Measurements from ENCODE around the gene SHISAL2A.
A peak's percentile ranks its signal among the peaks of the same experiment; 100 is the strongest.
"Not testable (repeated sequence)": the region's sequence is repeated elsewhere in the genome, so short reads cannot be mapped to it uniquely, and the experiment has no call there.

Gene SHISAL2A

GRCh38 chr1:52692697-52693096 lies 59.7 kb downstream of the SHISAL2A start:
- no peak overlapping the region for H3K4me3 ChIP-seq (ENCODE audit: low read length)
- DNase-seq (ENCODE audit: low read depth): no peak
- no peak for TF ChIP-seq CTCF (IDR thresholded peaks at IDR 0.05; ENCODE audit: insufficient read depth, low read depth, low read length, missing control alignments)

DNA sequence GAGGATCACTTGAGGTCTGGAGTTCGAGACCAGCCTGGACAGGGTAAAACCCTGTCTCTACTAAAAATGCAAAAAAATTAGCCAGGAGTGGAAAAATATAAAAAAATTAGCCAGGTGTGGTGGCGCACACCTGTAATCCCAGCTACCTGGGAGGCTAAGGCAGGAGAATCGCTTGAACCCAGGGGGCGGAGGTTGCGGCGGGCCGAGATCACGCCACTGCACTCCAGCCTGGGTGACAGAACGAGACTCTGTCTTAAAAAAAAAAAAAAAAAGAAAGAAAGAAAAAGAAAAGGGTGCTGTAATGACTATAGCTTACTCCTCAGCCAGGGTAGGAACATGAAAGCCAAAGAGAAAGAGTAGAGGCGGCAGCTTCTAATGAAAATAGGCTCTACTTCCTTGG lies 60.4 kb downstream of the SHISAL2A start:
- H3K4me3 ChIP-seq (ENCODE audit: low read length); DNase-seq (ENCODE audit: low read depth): not testable (repeated sequence)

DNA sequence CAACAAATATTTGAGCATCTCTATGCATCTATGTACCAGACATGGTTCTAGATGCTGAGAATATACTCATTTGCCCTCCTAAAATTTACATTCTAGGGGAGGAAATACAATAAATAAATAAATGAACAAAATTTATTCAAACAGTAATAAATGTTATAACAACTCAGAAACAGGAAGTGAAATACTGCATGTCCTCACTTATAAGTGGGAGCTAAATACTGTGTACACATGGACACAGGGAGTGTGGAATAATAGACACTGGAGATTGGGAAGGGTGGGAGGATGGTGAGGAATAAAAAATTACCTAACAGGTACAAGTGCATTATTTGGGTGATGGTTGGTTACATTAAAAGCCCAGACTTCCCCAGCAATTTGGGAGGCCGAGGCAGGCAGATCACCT lies 60.9 kb downstream of the SHISAL2A start:
- H3K4me3 ChIP-seq (ENCODE audit: low read length): no peak overlapping the region
- DNase-seq (ENCODE audit: low read depth): no peak
- no peak for TF ChIP-seq CTCF (IDR thresholded peaks at IDR 0.05; ENCODE audit: insufficient read depth, low read depth, low read length, missing control alignments)

GRCh38 chr1:52695627-52696026 lies 62.7 kb downstream of the SHISAL2A start:
- TF ChIP-seq CTCF (IDR thresholded peaks at IDR 0.05; ENCODE audit: insufficient read depth, low read depth, low read length, missing control alignments): no peak
- no peak overlapping the region for H3K4me3 ChIP-seq (ENCODE audit: low read length)

GRCh38 chr1:52697795-52698674 lies 65.1 kb downstream of the SHISAL2A start, which contains the start of gene COA7:
COA7 (minus strand) TSS chr1:52698347; CDS start chr1:52698326, 21 bp downstream.
- peak within 1 kb of the TSS; percentile 91 for H3K4me3 ChIP-seq (ENCODE audit: low read length)
- TF ChIP-seq CTCF (IDR thresholded peaks at IDR 0.05; ENCODE audit: insufficient read depth, low read depth, low read length, missing control alignments): no peak
- peak; percentile 84 for DNase-seq (ENCODE audit: low read depth)

More at GRCh38 chr1:52695627-52696026, 62.7 kb downstream of the SHISAL2A start:
- DNase-seq (ENCODE audit: low read depth): no peak

GRCh38 chr1:52702886-52703787 lies 70.2 kb downstream of the SHISAL2A start:
- no peak for TF ChIP-seq CTCF (IDR thresholded peaks at IDR 0.05; ENCODE audit: insufficient read depth, low read depth, low read length, missing control alignments)
- H3K4me3 ChIP-seq (ENCODE audit: low read length): peak overlapping the region; percentile 61
- DNase-seq (ENCODE audit: low read depth): peak; percentile 94

- no peak overlapping the region for H3K4me3 ChIP-seq (ENCODE audit: low read length)
- no peak for DNase-seq (ENCODE audit: low read depth)
- no peak for TF ChIP-seq CTCF (IDR thresholded peaks at IDR 0.05; ENCODE audit: insufficient read depth, low read depth, low read length, missing control alignments)
Measured at GRCh38 chr1:52706136-52706670, 73.2 kb downstream of the SHISAL2A start.
